ENCODE measurements around the gene CDRT15L2. TPM values are rescaled to one million over a fixed set of nuclear protein-coding genes. Genes with fewer than 3 reads are reported as not detected.
A peak's percentile ranks its signal among the peaks of the same experiment; 100 is the strongest.
"Not testable (repeated sequence)": the region's sequence is repeated elsewhere in the genome, so short reads cannot be mapped to it uniquely, and the experiment has no call there.

The CDRT15L2 gene
- 1 to 10 TPM in 1 of 4 donors, not detected in 3; 1.0 TPM for total RNA-seq

DNA sequence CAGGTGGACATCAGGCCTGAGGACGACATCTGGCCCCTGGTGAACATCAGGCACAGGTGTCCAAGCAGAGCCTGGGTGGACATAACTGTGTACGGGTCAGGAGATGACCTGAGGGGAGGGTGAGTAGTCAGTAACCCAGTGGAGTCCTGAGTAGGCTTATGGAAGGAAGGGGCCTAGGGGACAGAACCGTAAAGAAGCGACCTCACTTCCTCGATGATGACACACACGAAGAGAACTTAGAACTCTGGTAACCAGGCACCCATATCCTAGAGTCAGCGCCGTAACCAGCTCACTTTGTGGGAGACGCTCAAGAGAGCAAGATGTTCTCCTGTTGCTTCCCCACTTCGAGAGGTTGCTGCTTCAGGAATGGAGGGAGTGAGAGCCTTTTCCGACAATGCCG, at the start of gene CDRT15L2:
Gene CDRT15L2 (plus strand): TSS at position 301 of the 400 bp plus-strand sequence. CDS start 20 bp downstream, at position 321.
- not testable (repeated sequence) for H3K9me3 ChIP-seq; H3K4me3 ChIP-seq; H3K27me3 ChIP-seq; H3K27ac ChIP-seq; DNase-seq (ENCODE audit: low spot score in 2 of 2); H3K36me3 ChIP-seq; H3K4me1 ChIP-seq
- WGBS = 87% methylated on average over 11 of the region's 12 CpGs

DNA sequence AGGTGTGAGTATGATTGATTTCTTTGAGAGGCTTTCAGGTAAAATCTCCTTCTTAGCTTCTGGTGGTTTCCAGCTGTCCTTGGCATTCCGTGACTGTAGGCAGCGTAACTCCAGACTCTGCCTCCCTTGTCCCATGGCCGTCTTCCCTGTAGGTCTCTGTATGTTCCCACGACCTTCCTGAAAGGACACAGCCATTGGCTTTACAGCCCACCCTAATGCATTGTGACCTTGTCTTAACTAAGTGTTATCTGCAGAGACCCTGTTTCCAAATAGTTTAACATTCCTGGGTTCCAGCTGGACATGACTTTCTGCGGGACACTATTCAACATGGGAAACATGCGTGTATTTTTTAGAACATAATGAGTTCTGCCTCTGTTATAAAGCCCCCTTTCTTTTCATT, 49.4 kb upstream of the CDRT15L2 start:
- H3K9me3 ChIP-seq; H3K4me1 ChIP-seq; H3K4me3 ChIP-seq; H3K27ac ChIP-seq; DNase-seq (ENCODE audit: low spot score in 2 of 2); H3K27me3 ChIP-seq; H3K36me3 ChIP-seq: not testable (repeated sequence)
- WGBS = 70% methylated on average over 3 of the region's 6 CpGs

DNA sequence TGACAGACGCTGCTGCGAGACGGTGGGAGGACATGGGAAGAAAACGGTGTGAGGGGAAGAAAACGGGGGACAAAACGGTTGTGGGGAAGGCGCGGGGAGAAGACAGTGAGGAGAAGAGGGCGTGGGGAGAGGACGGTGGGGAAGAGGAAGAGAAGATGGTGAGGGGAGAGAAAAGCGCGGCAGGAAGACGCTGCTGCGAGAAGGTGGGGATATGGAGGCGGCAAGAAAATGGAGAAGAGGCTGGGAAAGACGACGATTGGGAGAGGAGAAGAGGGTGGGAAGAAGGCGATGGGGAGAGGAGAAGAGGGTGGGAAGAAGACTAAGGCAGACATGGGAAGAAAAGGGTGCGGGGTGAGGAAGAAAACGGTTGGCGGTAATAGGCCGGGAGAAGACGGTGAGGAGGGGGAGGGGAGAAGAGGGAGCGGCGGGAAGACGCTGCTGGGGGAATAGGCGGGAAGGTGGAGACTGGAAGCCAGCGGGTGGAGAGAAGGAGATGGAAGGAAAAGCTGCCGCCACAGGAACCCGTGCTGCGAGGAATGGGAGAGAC, 46.9 kb upstream of the CDRT15L2 start:
- WGBS = 0% methylated on average over 5 of the region's 31 CpGs
- not testable (repeated sequence) for DNase-seq (ENCODE audit: low spot score in 2 of 2); H3K9me3 ChIP-seq; H3K27ac ChIP-seq; H3K27me3 ChIP-seq; H3K36me3 ChIP-seq; H3K4me3 ChIP-seq; H3K4me1 ChIP-seq

DNA sequence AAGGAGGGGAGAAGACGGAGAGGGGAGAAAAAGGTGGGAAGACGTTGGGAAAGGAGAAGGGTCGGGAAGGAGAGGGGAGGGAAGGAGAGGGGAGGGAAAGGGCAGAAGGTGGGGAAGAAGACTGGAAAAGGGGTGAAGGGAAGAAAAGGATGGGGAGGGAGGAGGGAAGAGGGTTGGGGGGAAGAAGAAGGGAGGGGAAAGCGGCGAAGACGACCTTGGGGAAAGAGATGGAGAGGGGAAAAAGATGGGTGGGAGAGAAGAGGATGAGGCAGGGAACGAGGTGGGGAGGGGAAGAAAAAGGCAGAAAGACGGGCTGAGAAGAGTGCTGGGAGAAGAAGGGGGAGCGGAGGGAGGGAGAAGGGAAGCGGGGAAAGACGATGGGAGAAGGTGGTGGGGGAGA, 46.3 kb upstream of the CDRT15L2 start:
- H3K4me3 ChIP-seq; H3K9me3 ChIP-seq; H3K27me3 ChIP-seq; H3K36me3 ChIP-seq; H3K27ac ChIP-seq; H3K4me1 ChIP-seq; DNase-seq (ENCODE audit: low spot score in 2 of 2): not testable (repeated sequence)
- 1% methylated on average over 11 of the region's 11 CpGs for whole genome bisulfite sequencing

DNA sequence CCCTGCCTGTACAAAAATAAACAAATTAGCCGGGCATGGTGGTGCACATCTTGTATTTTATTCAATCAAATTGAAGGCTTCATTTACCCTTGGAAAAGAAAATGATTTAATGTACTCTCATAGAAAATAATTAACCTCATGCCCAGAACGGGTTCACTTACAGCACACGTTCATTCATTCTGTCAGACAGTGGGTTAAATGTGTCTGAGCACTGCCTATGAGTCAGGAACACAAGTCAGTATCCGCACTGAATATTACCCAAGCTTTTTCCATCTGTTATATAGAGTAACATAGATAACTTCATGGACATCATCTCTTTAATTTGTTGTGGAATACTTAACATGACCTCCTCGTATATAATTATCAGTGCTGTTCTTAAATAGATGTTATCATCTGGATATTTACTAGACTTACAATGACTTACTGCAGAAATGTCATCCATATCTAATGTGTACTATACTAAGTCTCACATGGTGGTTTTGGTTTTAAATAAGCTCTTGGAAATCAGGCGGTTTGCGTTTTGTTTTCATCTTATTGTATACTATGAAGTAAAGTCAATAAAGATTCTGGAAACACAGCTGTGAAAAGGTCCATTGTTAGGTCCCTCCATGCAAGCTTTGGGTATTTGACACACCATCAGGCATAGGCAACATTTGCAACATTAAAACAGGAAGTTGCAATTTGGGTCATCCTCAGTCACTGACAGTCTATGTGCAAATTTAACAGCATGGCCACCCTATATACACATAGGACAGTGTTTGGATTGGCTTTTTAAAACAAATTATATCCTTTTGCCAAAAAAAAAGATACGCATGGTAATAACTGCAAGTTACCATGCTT, 44.6 kb upstream of the CDRT15L2 start:
- H3K4me1 ChIP-seq; H3K36me3 ChIP-seq; H3K27ac ChIP-seq; H3K4me3 ChIP-seq; H3K27me3 ChIP-seq; DNase-seq (ENCODE audit: low spot score in 2 of 2); H3K9me3 ChIP-seq: not testable (repeated sequence)
- 52% methylated on average over 8 of the region's 8 CpGs for WGBS

DNA sequence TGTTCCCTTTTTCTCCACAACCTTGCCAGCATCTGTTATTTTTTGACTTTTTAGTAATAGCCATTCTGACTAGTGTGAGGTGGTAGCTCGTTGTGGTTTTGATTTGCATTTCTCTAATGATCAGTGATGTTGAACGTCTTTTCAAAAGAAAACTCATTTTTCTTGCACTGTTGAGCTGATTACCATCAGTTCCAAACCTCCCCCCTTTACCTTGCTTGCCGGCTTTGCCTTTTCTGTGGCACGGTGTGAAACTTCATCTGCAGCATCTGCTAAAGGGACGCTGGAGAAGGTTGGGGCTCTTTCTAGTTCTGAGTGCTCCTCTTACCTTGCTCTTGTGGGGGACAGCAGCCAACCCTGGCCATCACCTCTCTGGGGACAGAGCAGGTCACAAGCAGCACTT, 39.1 kb upstream of the CDRT15L2 start:
- not testable (repeated sequence) for H3K4me3 ChIP-seq; H3K36me3 ChIP-seq; H3K4me1 ChIP-seq; H3K27ac ChIP-seq; H3K27me3 ChIP-seq; DNase-seq (ENCODE audit: low spot score in 2 of 2); H3K9me3 ChIP-seq
- no CpG with 5 or more reads among the region's 5 CpGs for WGBS

DNA sequence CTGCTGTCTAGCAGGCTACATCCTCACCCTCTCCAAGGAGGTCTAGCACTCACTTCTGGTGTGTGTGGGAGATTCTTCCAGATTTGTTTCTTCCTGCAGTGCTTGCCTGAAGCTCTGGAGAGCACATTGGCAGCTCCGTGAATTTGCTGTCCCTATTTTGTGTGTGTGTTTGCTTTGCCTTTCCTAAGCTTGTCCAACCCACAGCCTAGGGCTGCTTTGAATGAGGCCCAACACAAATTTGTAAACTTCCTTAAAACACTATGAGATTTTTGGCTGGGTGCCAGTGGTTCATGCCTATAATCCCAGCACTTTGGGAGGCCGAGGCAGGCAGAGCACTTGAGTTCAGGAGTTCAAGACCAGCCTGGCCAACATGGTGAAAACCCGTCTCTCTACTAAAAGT, 38.7 kb upstream of the CDRT15L2 start:
- not testable (repeated sequence) for H3K27ac ChIP-seq; H3K36me3 ChIP-seq; H3K27me3 ChIP-seq; H3K4me3 ChIP-seq; DNase-seq (ENCODE audit: low spot score in 2 of 2); H3K4me1 ChIP-seq; H3K9me3 ChIP-seq
- WGBS = 40% methylated on average over 1 of the region's 3 CpGs

DNA sequence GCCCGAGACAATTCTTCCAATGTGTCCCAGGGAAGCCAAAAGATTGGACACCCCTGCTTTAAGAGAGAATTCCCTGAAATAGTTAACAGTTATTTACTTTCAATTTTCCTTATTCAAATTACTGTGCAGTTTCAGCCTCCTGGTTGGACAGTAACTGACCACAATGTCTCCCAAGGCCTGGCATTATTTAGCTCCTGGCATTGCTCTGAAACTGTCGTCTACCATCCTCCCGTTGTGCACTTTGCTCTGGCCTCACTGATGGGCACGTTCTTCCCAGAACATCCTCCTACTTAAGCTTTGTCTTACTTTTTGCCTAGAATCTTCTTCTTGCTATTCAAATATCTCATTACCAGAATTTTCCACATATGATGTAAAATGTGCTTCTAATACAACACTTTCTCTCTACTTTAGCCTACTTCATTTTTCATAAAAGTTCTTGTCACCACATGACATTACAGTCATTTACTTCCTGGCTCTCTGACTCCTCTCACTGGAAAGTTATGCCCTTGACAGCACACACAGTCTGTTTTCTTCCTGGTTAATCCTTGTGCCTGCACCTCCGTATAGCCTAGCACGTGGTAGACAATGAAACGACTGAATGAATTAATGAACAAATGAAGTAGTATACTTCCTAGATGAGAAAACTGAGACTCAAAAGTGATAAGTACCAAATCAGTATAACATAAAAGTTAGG, 37.5 kb upstream of the CDRT15L2 start:
- not testable (repeated sequence) for DNase-seq (ENCODE audit: low spot score in 2 of 2); H3K27ac ChIP-seq; H3K4me3 ChIP-seq; H3K9me3 ChIP-seq; H3K36me3 ChIP-seq; H3K27me3 ChIP-seq; H3K4me1 ChIP-seq
- WGBS = 27% methylated on average over 7 of the region's 7 CpGs

DNA sequence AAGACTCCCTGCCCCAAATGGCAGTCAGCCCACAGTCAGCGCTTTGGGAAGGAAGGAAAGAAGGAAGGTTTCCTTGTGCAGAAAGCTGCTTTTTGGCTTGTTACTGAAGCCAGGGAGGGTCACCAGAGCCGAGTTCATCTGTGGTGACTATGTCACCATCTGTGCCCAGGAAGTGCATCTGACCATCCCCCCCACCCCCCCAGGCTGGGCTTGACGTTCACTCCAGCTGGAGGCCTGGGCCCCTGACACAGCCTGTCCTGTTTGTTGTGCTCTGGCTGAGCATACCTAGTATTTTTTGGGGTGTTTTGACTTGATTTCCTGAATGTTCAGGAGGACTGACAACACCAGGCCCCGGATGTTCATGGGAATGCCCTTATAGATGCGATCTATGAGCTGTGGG, 31.6 kb upstream of the CDRT15L2 start:
- not testable (repeated sequence) for H3K27ac ChIP-seq; H3K36me3 ChIP-seq; H3K4me1 ChIP-seq; H3K27me3 ChIP-seq; H3K4me3 ChIP-seq; DNase-seq (ENCODE audit: low spot score in 2 of 2); H3K9me3 ChIP-seq
- WGBS = no CpG with 5 or more reads among the region's 5 CpGs

DNA sequence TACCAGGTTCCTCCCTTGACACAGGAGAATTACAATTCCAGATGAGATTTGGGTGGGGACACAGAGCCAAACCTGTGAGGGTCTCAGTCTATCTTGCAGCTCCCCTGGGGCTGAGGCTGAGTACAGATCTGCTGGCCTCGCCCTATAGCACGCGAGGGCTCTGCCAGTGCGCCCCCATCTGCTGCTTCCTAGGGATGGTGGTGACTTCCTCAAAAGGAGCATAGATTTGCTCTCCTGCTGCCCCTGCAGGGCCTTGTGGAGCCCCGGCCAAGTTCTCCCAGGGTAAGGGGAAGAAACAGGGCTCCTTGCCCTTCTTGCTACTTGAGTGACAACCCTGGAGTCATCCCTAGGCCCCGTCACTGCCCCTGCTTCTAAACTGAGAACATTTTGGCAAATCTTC, 26.6 kb upstream of the CDRT15L2 start:
- H3K27me3 ChIP-seq; H3K4me1 ChIP-seq; H3K4me3 ChIP-seq; H3K27ac ChIP-seq; H3K9me3 ChIP-seq; DNase-seq (ENCODE audit: low spot score in 2 of 2); H3K36me3 ChIP-seq: not testable (repeated sequence)
- no CpG with 5 or more reads among the region's 6 CpGs for WGBS

DNA sequence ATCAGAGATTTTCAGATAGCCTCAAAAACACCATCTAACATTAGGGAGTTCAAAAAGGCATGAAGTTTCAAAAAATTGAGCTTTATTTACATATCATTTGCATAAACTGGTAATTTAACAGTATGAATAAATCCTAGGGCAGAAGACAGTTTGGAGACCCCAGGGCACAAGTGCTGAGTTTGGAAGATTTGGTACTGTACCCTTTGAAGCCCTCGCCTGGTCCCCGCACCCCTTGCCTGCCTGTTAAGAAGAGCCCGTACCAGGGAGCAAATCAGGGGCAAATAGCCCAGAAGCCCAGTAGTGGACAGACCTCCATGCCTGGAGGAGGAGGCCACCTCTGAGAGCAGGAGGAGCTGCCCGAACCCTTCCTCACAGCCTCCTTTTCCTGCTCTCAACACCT, 24.8 kb upstream of the CDRT15L2 start:
- H3K36me3 ChIP-seq; H3K27ac ChIP-seq; H3K27me3 ChIP-seq; H3K4me3 ChIP-seq; DNase-seq (ENCODE audit: low spot score in 2 of 2); H3K4me1 ChIP-seq; H3K9me3 ChIP-seq: not testable (repeated sequence)
- 100% methylated on average over 2 of the region's 4 CpGs for WGBS

DNA sequence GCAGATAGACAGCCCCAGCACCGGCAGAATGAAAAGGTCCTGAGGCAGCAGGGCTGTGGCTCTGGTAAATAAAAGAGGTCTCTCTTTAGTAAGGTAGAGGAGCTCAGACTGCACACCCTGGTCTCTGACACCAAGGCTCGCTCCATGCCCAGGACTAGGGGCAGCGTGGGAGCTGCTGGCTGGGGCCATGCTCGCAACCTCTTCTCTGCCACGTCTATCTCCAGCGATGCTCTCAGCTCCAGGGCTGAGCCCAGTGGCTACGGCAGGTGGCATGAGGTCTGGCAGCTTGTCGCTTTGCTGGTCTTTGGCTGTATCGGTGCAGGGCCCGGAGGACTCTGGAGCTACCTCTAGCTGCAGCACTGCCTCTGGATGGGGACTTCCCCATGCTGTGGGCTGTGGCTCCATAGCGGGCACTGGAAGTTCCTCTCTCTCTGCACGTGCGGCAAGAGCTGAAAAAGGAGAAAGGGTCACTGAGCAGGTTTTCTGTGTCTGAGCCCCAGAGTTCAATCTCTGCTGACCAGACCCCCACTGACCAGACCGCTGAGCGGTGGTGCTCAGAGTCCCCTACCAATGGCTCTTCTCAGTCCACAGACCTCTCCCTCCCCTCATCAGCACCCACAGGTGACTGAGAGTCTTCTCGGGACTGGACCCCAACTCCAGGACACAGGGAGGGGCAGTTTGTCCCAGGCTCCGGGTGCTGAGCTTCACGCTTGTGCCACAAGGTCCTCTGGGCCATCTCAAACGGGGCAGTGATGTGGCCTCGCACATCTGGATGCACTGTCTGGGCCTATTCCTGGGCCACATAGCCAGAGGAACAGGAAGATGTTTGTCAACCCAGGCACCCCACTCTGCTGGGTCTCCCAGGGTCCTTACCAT, 24.2 kb upstream of the CDRT15L2 start:
- H3K4me1 ChIP-seq, H3K27ac ChIP-seq, H3K36me3 ChIP-seq, H3K9me3 ChIP-seq, H3K4me3 ChIP-seq, H3K27me3 ChIP-seq: not testable (repeated sequence)
- WGBS = no CpG with 5 or more reads among the region's 20 CpGs
- DNase-seq (ENCODE audit: low spot score in 2 of 2) = peak in 1 of 2 donors; percentile 44

DNA sequence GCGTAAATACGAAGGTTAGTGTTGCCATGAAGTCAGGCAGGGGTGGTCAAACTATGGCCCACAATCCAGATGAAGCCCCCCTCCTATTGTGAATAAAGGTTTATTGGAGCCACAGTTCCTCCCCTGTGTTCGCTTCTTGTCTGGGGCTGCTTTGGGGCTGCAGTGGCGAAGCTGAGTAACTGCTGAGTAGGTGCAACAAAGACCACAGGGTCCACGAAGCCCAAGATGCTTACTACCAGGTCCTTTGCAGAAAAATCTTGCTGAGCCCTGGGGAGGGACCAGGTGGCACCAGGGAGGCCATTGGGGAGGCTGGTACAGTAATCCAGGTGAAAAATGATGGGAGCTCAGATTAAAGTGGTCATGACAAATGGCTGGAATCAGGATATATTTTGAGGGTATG, 21.4 kb upstream of the CDRT15L2 start:
- not testable (repeated sequence) for H3K9me3 ChIP-seq; H3K27ac ChIP-seq; H3K27me3 ChIP-seq; DNase-seq (ENCODE audit: low spot score in 2 of 2); H3K4me1 ChIP-seq; H3K36me3 ChIP-seq; H3K4me3 ChIP-seq
- WGBS = 90% methylated on average over 5 of the region's 5 CpGs

DNA sequence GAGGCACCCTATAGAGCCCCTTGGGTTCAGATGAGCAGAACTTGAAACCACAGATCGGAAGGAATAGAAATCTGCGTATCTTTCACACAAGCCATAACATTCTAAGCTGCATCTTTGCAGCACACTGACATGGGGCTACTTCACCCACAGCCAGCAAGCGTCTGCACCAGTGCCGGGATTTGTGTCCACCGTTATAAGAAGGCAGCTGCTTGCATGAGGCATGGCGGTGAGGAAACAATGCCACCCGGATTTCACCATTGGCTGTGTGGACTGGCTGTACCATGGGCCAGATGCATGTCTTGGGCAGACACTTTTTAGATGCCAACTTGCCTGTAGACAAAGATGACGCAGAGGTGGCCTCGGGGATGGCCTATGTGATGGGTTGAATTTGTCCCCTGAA, 20.5 kb upstream of the CDRT15L2 start:
- H3K27ac ChIP-seq; DNase-seq (ENCODE audit: low spot score in 2 of 2); H3K27me3 ChIP-seq; H3K4me3 ChIP-seq; H3K36me3 ChIP-seq; H3K4me1 ChIP-seq; H3K9me3 ChIP-seq: not testable (repeated sequence)
- WGBS = 91% methylated on average over 9 of the region's 9 CpGs
